GM18519 (cell line): ENCODE measurements around the gene TFB1M.

Experiments
- ATAC-seq: cut with Tn5 transposase; IDR thresholded peaks from one replicate; pipeline ENCODE4 v1.9.1; 2021; ENCODE audit warnings: mild to moderate bottlenecking, moderate library complexity; ENCODE audit not compliant: unreplicated experiment, low FRiP score

The TFB1M gene

GRCh38 chr6:155267411-155267810 is 46.9 kb downstream of the TFB1M start:
- ATAC-seq = no peak

GRCh38 chr6:155265843-155266535 is 48.3 kb downstream of the TFB1M start:
- ATAC-seq = no peak

- ATAC-seq = no peak
These were observed 49.5 kb downstream of the TFB1M start for GRCh38 chr6:155264693-155265320.

GRCh38 chr6:155263373-155264063 is 50.8 kb downstream of the TFB1M start, which contains the start of gene CLDN20:
Gene CLDN20, plus strand, starts transcription at chr6:155264013. Its CDS starts 11,707 bp downstream, at chr6:155275720.
- ATAC-seq = no peak

- ATAC-seq = no peak
These were observed 51.6 kb downstream of the TFB1M start for GRCh38 chr6:155262655-155263054.

GRCh38 chr6:155261111-155261900 is 53.0 kb downstream of the TFB1M start:
- no peak for ATAC-seq

GRCh38 chr6:155260686-155261085 is 53.6 kb downstream of the TFB1M start:
- no peak for ATAC-seq

GRCh38 chr6:155259897-155260296 is 54.4 kb downstream of the TFB1M start:
- no peak for ATAC-seq

GRCh38 chr6:155259204-155259603 is 55.1 kb downstream of the TFB1M start:
- no peak for ATAC-seq

- no peak for ATAC-seq
These were observed 56.5 kb downstream of the TFB1M start for GRCh38 chr6:155257796-155258195.

GRCh38 chr6:155256122-155256795 is 58.0 kb downstream of the TFB1M start:
- no peak for ATAC-seq

GRCh38 chr6:155254139-155254538 is 60.1 kb downstream of the TFB1M start:
- ATAC-seq = no peak

- ATAC-seq = no peak
These were observed 60.9 kb downstream of the TFB1M start for GRCh38 chr6:155253337-155253736.

GRCh38 chr6:155252581-155252980 is 61.7 kb downstream of the TFB1M start:
- no peak for ATAC-seq

- ATAC-seq = no peak
These were observed 63.4 kb downstream of the TFB1M start for GRCh38 chr6:155250701-155251381.

GRCh38 chr6:155248008-155249001 is 66.0 kb downstream of the TFB1M start:
- ATAC-seq = peak; percentile 53

- no peak for ATAC-seq
These were observed 66.7 kb downstream of the TFB1M start for GRCh38 chr6:155247618-155248007.

GRCh38 chr6:155246825-155247224 is 67.5 kb downstream of the TFB1M start:
- ATAC-seq = no peak
